OCI-M1 (cell line): Measurements from ENCODE around the gene GEN1.

Experiments used
- DNase-seq: peaks from one replicate; lab custom pipeline; 2025; lab: John Stamatoyannopoulos, UW

Gene GEN1

GRCh38 chr2:17827785-17828184 lies 73.8 kb downstream of the GEN1 start:
- DNase-seq, result no peak

DNA sequence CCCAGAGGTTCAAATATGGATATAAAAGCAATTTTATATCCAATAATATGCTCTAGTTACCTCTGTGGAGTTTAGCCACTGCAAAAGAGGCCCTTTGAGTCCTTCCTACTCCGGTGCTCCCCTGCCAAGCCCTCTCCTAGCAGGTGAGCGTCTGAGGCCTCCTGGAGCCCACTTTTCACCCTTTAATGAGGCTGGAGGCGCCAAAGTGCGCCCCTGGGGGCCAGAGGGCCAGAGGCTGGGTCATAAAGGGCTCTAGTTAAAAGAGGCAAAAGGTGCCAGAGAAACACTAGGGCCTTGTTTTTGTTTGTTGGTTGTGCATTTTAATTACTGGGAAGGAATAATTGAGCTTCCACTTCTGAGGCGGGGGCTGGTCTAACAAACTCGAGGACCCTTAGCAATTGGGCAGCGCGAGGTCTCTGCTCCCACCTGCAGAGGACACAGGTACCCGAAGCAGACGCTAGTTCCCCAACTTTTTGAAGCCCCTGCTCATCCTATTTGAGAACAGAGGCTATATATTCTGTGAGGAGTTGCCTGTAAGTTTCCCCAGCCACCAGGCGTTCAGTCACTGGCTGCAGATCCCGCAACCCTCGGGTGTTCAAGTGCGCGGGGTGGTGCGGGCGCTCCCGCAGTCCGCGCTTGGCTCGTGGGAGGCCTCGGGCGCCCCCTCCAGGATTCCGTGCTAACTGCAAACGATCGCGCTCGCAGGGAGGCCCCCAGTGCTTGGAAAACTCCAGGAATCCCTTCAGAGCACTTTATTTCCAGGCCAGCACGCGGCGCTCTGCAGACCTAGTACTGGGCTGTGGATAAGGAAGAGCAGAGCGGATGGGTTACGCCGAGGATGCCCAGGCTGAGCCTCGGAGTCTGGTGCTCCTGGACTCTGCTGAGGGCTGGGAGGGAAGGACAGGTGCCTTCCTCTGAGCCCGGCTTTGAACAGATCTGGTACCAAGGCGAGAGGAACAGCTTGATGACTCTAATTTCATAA lies 76.4 kb downstream of the GEN1 start:
- DNase-seq, result no peak

- DNase-seq, result no peak
Observed at GRCh38 chr2:17835516-17835915, 81.6 kb downstream of the GEN1 start.
